GM23338 (cell line): ENCODE measurements around the gene IL17REL.

Experiments
- CREB1 ChIP-seq: fragments of 250-450 bp; sonication (Bioruptor Pico); IDR thresholded peaks from 2 replicates; pipeline ENCODE4 v1.5.0; 2020; ENCODE audit warnings: low read depth, mild to moderate bottlenecking, moderate library complexity
- EZH2 ChIP-seq: fragments of 200-600 bp; sonication (generic); IDR thresholded peaks from one replicate; pipeline ENCODE4 v1.8.0; 2017; ENCODE audit warnings: antibody characterized with exemption, mild to moderate bottlenecking, low read depth; ENCODE audit not compliant: unreplicated experiment
- EZH2phosphoT487 ChIP-seq: fragments of 200-600 bp; sonication (generic); IDR thresholded peaks from one replicate; pipeline ENCODE4 v1.8.1; 2018; ENCODE audit warnings: antibody characterized with exemption; ENCODE audit not compliant: unreplicated experiment
- POLR2AphosphoS5 ChIP-seq: IDR thresholded peaks from 2 replicates; pipeline ENCODE4 v1.6.1; 2016; ENCODE audit warnings: antibody characterized with exemption, low read depth
- TF ChIP-seq, protein P1 (sequence below), 2 experiments: fragments of 200-600 bp in 1 of 2; sonication (generic) in 1 of 2; conservative IDR thresholded peaks; 2 replicates each; pipeline versions ENCODE4 v1.5.1 to v1.6.1; 2016 to 2017; ENCODE audit warnings: antibody characterized with exemption in 2 of 2, low read depth in 2 of 2, mild to moderate bottlenecking in 2 of 2, moderate library complexity in 1 of 2
- TF ChIP-seq, protein P2 (sequence below): IDR thresholded peaks from one replicate; pipeline ENCODE4 v1.6.1; 2018; ENCODE audit warnings: antibody characterized with exemption; ENCODE audit not compliant: unreplicated experiment
- TF ChIP-seq, protein P3 (sequence below): IDR thresholded peaks from 2 replicates; pipeline ENCODE4 v1.6.1; 2016; ENCODE audit warnings: antibody characterized with exemption

DNA sequence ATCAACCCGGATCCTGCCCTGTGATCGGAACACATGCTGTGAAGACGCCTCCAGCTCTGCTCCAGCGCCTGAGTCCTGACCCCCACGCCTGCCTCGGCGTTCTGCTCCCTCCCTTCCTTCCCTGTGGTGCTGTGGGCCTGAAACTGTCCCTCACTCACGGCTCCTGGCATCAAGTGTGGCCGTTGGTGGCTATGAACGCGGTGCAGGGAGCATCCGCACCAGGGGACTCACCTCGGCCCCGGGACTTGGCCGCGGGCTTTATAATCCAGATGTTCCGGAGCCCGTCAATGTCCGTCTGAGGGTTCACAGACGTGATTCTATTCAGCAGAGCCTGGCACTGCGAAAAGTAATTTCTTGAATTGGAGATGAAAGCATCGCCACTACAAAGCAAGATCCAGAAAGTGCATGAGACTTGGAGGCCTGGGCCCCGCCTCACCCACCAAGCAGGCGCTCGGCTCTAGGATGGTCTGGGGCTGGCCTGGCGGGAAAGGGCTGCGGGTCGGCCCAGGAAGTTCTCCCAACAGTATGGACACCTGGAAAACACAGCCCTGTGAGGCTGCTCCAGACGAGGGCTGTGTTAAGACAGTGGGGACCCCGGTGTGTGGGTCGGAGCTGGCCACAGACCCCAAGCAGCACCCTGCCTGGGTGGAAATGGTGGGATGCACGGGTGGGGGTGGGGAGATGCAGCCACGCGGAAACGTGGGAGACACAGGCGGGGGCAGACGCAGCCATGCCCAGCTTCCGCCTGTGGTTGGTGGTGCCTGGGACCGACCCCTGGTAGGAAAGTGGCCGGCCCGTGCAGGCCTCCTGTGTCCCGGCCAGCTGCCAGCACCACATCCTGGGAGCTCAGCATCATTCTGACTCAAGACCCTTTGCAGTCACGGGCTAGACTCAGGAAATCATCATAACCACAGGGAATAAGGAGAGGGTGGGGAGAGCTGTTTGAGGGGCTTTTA lies 21.8 kb upstream of the IL17REL start:
- TF ChIP-seq, protein P1, sequence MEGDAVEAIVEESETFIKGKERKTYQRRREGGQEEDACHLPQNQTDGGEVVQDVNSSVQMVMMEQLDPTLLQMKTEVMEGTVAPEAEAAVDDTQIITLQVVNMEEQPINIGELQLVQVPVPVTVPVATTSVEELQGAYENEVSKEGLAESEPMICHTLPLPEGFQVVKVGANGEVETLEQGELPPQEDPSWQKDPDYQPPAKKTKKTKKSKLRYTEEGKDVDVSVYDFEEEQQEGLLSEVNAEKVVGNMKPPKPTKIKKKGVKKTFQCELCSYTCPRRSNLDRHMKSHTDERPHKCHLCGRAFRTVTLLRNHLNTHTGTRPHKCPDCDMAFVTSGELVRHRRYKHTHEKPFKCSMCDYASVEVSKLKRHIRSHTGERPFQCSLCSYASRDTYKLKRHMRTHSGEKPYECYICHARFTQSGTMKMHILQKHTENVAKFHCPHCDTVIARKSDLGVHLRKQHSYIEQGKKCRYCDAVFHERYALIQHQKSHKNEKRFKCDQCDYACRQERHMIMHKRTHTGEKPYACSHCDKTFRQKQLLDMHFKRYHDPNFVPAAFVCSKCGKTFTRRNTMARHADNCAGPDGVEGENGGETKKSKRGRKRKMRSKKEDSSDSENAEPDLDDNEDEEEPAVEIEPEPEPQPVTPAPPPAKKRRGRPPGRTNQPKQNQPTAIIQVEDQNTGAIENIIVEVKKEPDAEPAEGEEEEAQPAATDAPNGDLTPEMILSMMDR (conservative IDR thresholded peaks at IDR 0.05; ENCODE audit: low read depth in 2 of 2): no peak
- TF ChIP-seq EZH2phosphoT487 (no peak), POLR2AphosphoS5 (no peak), EZH2 (no peak), CREB1 (CRISPR knock-in tag) (no peak)
- TF ChIP-seq, protein P2, sequence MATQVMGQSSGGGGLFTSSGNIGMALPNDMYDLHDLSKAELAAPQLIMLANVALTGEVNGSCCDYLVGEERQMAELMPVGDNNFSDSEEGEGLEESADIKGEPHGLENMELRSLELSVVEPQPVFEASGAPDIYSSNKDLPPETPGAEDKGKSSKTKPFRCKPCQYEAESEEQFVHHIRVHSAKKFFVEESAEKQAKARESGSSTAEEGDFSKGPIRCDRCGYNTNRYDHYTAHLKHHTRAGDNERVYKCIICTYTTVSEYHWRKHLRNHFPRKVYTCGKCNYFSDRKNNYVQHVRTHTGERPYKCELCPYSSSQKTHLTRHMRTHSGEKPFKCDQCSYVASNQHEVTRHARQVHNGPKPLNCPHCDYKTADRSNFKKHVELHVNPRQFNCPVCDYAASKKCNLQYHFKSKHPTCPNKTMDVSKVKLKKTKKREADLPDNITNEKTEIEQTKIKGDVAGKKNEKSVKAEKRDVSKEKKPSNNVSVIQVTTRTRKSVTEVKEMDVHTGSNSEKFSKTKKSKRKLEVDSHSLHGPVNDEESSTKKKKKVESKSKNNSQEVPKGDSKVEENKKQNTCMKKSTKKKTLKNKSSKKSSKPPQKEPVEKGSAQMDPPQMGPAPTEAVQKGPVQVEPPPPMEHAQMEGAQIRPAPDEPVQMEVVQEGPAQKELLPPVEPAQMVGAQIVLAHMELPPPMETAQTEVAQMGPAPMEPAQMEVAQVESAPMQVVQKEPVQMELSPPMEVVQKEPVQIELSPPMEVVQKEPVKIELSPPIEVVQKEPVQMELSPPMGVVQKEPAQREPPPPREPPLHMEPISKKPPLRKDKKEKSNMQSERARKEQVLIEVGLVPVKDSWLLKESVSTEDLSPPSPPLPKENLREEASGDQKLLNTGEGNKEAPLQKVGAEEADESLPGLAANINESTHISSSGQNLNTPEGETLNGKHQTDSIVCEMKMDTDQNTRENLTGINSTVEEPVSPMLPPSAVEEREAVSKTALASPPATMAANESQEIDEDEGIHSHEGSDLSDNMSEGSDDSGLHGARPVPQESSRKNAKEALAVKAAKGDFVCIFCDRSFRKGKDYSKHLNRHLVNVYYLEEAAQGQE: no peak
- TF ChIP-seq, protein P3, sequence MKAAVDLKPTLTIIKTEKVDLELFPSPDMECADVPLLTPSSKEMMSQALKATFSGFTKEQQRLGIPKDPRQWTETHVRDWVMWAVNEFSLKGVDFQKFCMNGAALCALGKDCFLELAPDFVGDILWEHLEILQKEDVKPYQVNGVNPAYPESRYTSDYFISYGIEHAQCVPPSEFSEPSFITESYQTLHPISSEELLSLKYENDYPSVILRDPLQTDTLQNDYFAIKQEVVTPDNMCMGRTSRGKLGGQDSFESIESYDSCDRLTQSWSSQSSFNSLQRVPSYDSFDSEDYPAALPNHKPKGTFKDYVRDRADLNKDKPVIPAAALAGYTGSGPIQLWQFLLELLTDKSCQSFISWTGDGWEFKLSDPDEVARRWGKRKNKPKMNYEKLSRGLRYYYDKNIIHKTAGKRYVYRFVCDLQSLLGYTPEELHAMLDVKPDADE: no peak
